Measurements from ENCODE around the gene C1GALT1.
A peak's percentile ranks its signal among the peaks of the same experiment; 100 is the strongest.

Gene C1GALT1

DNA sequence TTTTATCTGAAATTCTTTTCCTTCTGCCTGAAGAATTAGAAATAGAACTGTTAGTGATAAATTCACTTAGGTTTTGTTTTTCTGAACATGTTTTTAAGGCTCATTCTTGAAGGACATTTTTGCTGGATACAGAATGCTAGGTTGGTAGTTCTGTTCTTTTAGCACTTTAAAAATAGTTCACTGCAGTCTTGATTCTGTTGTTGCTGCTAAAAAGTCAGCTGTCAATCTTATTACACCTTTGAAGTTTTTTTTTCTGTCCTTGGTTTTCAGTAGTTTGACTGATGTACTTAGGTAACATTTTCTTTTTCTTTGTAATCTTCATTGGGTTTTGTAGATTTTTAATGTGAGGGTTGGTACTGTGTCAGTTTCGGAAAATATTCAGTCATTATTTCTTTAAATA, 48.7 kb downstream of the C1GALT1 start:
- Histone ChIP-seq H3K36me3 (ENCODE audit: control insufficient read depth in 2 of 2, insufficient read depth in 1 of 2, low read length in 2 of 2) (no peaks in the 10 kb centered on the region), H3K4me1 (ENCODE audit: control insufficient read depth, insufficient read depth, low read length) (no peaks in the 10 kb centered on the region), H3K9me3 (ENCODE audit: control insufficient read depth, insufficient read depth, low read depth, low read length) (no peaks in the 10 kb centered on the region), H3K27ac (ENCODE audit: extremely low read depth, low read depth, low read length) (no peak overlapping the region), H3K4me3 (ENCODE audit: low read depth, low read length) (no peak overlapping the region)
- CTCF ChIA-PET: no interaction called here
- TF ChIP-seq ZNF18 (tag by site-specific recombination; IDR thresholded peaks at IDR 0.05) (no peak), SETDB1 (IDR thresholded peaks at IDR 0.05; ENCODE audit: insufficient read length, low read length) (peak; percentile 85)
- POLR2A ChIA-PET: no interaction called here

- no peaks in the 10 kb centered on the region for H3K9me3 ChIP-seq (ENCODE audit: control insufficient read depth, insufficient read depth, low read depth, low read length)
- no peak for TF ChIP-seq ZNF18 (tag by site-specific recombination; IDR thresholded peaks at IDR 0.05)
- no peak for TF ChIP-seq ZNF335 (tag by site-specific recombination; conservative IDR thresholded peaks at IDR 0.05)
- TF ChIP-seq, protein P1, sequence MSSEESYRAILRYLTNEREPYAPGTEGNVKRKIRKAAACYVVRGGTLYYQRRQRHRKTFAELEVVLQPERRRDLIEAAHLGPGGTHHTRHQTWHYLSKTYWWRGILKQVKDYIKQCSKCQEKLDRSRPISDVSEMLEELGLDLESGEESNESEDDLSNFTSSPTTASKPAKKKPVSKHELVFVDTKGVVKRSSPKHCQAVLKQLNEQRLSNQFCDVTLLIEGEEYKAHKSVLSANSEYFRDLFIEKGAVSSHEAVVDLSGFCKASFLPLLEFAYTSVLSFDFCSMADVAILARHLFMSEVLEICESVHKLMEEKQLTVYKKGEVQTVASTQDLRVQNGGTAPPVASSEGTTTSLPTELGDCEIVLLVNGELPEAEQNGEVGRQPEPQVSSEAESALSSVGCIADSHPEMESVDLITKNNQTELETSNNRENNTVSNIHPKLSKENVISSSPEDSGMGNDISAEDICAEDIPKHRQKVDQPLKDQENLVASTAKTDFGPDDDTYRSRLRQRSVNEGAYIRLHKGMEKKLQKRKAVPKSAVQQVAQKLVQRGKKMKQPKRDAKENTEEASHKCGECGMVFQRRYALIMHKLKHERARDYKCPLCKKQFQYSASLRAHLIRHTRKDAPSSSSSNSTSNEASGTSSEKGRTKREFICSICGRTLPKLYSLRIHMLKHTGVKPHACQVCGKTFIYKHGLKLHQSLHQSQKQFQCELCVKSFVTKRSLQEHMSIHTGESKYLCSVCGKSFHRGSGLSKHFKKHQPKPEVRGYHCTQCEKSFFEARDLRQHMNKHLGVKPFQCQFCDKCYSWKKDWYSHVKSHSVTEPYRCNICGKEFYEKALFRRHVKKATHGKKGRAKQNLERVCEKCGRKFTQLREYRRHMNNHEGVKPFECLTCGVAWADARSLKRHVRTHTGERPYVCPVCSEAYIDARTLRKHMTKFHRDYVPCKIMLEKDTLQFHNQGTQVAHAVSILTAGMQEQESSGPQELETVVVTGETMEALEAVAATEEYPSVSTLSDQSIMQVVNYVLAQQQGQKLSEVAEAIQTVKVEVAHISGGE (tag by site-specific recombination; conservative IDR thresholded peaks at IDR 0.05; ENCODE audit: low read depth): no peak
- no peak for TF ChIP-seq ZSCAN23 (tag by site-specific recombination; IDR thresholded peaks at IDR 0.05)
- no peak overlapping the region for H3K4me3 ChIP-seq (ENCODE audit: low read depth, low read length)
- H3K36me3 ChIP-seq (ENCODE audit: control insufficient read depth in 2 of 2, insufficient read depth in 1 of 2, low read length in 2 of 2): no peaks in the 10 kb centered on the region
- CTCF ChIA-PET: no interaction called here
- no peaks in the 10 kb centered on the region for H3K4me1 ChIP-seq (ENCODE audit: control insufficient read depth, insufficient read depth, low read length)
- POLR2A ChIA-PET: no interaction called here
- H3K27ac ChIP-seq (ENCODE audit: extremely low read depth, low read depth, low read length): no peak overlapping the region
Measured at GRCh38 chr7:7231865-7232264, 49.5 kb downstream of the C1GALT1 start.

GRCh38 chr7:7235347-7235746, 53.0 kb downstream of the C1GALT1 start:
- Histone ChIP-seq H3K27ac (ENCODE audit: extremely low read depth, low read depth, low read length) (no peak overlapping the region), H3K9me3 (ENCODE audit: control insufficient read depth, insufficient read depth, low read depth, low read length) (no peaks in the 10 kb centered on the region), H3K4me3 (ENCODE audit: low read depth, low read length) (no peak overlapping the region), H3K36me3 (ENCODE audit: control insufficient read depth in 2 of 2, insufficient read depth in 1 of 2, low read length in 2 of 2) (peaks cover 0 to 4% of the 10 kb centered on the region in 2 experiments; a peak in 1 of 3 replicates), H3K4me1 (ENCODE audit: control insufficient read depth, insufficient read depth, low read length) (peaks cover 2% of the 10 kb centered on the region; the same call in 1 of the 2 replicates)
- ChIA-PET CTCF (interaction anchor here (0.5 to 0.9 kb wide), 2 partner anchors 14 to 52 kb away, joined by 3 to 5 read pairs; no protein-coding TSS in a partner anchor), POLR2A (no interaction called here)
- no peak for TF ChIP-seq GLI4 (tag by site-specific recombination; IDR thresholded peaks at IDR 0.05)
- TF ChIP-seq ZNF157 (tag by site-specific recombination; IDR thresholded peaks at IDR 0.05): no peak
- TF ChIP-seq ZNF48 (tag by site-specific recombination; IDR thresholded peaks at IDR 0.05): no peak
- no peak for TF ChIP-seq ZNF530 (tag by site-specific recombination; IDR thresholded peaks at IDR 0.05; ENCODE audit: low read depth)
- no peak for TF ChIP-seq CTCF (tag by site-specific recombination; IDR thresholded peaks at IDR 0.05)
- TF ChIP-seq, protein P2, sequence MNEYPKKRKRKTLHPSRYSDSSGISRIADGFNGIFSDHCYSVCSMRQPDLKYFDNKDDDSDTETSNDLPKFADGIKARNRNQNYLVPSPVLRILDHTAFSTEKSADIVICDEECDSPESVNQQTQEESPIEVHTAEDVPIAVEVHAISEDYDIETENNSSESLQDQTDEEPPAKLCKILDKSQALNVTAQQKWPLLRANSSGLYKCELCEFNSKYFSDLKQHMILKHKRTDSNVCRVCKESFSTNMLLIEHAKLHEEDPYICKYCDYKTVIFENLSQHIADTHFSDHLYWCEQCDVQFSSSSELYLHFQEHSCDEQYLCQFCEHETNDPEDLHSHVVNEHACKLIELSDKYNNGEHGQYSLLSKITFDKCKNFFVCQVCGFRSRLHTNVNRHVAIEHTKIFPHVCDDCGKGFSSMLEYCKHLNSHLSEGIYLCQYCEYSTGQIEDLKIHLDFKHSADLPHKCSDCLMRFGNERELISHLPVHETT (tag by site-specific recombination; IDR thresholded peaks at IDR 0.05): no peak
- no peak for TF ChIP-seq ZNF623 (tag by site-specific recombination; IDR thresholded peaks at IDR 0.05)
- TF ChIP-seq ZXDB (tag by site-specific recombination; IDR thresholded peaks at IDR 0.05): no peak

Data from HEK293 (cell line).